NT2/D1 (cell line): ENCODE results near the gene GOLGA6C.
"Not testable (repeated sequence)": the region's sequence is repeated elsewhere in the genome, so short reads cannot be mapped to it uniquely, and the experiment has no call there.

Experiments used
- SUZ12 ChIP-seq: IDR thresholded peaks from 2 replicates; pipeline ENCODE4 v1.6.1; 2011; ENCODE audit not compliant: insufficient read length, insufficient read depth; ENCODE audit errors: extremely low read depth
- YY1 ChIP-seq: IDR thresholded peaks from 2 replicates; pipeline ENCODE4 v1.6.1; 2011; ENCODE audit not compliant: insufficient read length, insufficient read depth
- ZNF274 ChIP-seq: IDR thresholded peaks from 2 replicates; pipeline ENCODE4 v1.6.1; 2011; ENCODE audit warnings: mild to moderate bottlenecking, low read depth, low read length

DNA sequence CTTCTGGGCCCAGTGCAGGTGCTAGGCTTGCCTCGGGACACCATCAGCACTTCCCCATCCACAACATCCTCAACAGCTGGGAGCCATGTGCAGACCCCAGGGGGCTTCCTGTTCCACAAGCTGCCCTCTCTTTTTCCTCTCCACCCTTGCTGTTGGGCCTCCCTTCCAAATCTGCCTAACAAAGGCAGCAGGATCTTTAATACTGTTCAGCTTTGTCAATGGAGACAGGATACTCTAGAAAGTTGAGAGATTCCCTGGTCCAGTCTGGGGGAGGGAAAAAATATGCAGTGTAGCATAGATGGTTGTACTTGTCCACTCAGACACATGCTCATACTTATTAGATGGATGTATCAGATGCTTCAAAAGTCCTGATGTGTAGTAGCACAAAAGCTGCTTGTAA is 20.4 kb downstream of the GOLGA6C start:
- not testable (repeated sequence) for TF ChIP-seq YY1, ZNF274, SUZ12
